ENCODE results near the gene ZC3H12D. TPM values are rescaled to one million over a fixed set of nuclear protein-coding genes. Genes with fewer than 3 reads are reported as not detected.
A peak's percentile ranks its signal among the peaks of the same experiment; 100 is the strongest.
"Not testable (repeated sequence)": the region's sequence is repeated elsewhere in the genome, so short reads cannot be mapped to it uniquely, and the experiment has no call there.

ZC3H12D gene
- total RNA-seq, 2 donors from 2014 or later, result 219 to 248 TPM

DNA sequence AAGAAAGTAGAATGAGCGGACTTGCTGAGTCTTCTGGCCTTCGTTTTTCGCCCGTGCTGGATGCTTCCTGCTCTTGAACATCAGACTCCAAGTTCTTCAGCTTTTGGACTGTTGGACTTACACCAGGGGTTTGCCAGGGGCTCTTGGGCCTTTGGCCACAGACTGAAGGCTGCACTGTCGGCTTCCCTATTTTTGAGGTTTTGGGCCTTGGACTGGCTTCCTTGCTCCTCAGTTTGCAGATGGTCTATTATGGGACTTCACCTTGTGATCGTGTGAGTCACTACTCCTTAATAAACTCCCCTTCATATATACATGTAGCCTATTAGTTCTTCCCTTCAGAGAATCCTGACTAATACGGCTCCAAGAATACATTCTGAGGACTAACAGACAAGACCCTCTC is 22.1 kb downstream of the ZC3H12D start:
- H3K9me3 ChIP-seq (ENCODE audit: control insufficient read depth, low read length, poor library complexity, severe bottlenecking); H3K27me3 Mint-ChIP-seq; DNase-seq; ATAC-seq: not testable (repeated sequence)
- peak overlapping the region; percentile 95 for H3K27ac Mint-ChIP-seq
- peak overlapping the region; percentile 41 for H3K4me3 Mint-ChIP-seq
- peaks cover 21% of the 10 kb centered on the region for H3K36me3 Mint-ChIP-seq (ENCODE audit: low read depth)
- peaks cover 42% of the 10 kb centered on the region for H3K4me1 Mint-ChIP-seq

- Mint-ChIP-seq H3K36me3 (ENCODE audit: low read depth) (peaks cover 23% of the 10 kb centered on the region), H3K27ac (peak overlapping the region; percentile 95), H3K4me1 (peaks cover 42% of the 10 kb centered on the region), H3K4me3 (peak overlapping the region; percentile 52), H3K27me3 (no peaks in the 10 kb centered on the region)
- no peaks in the 10 kb centered on the region for H3K9me3 ChIP-seq (ENCODE audit: control insufficient read depth, low read length, poor library complexity, severe bottlenecking)
- ATAC-seq (no peak), DNase-seq (no peak)
Measured at GRCh38 chr6:149461670-149462069, 23.1 kb downstream of the ZC3H12D start.

DNA sequence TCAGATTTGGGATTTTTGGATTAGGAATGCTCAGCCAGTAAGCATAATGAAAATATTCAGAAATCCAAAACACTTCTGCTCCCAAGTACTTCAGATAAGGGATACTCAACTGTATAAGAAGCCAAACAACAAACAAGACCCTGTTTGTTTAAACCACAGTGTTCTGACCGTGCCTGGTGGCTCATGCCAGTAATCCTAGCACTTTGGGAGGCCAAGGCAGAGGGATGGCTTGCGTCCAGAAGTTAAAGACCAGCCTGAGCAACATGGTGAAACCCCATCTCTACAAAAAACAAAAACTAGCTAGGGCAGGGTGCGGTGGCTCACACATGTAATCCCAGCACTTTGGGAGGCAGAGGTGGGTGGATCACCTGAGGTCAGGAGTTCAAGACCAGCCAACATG is 24.6 kb downstream of the ZC3H12D start:
- Mint-ChIP-seq H3K4me3 (peak overlapping the region; percentile 41), H3K36me3 (ENCODE audit: low read depth) (peaks cover 23% of the 10 kb centered on the region), H3K27ac (peak overlapping the region; percentile 95), H3K4me1 (peaks cover 39% of the 10 kb centered on the region)
- not testable (repeated sequence) for H3K9me3 ChIP-seq (ENCODE audit: control insufficient read depth, low read length, poor library complexity, severe bottlenecking); DNase-seq; ATAC-seq; H3K27me3 Mint-ChIP-seq

GRCh38 chr6:149459761-149460160 is 25.1 kb downstream of the ZC3H12D start:
- H3K27me3 Mint-ChIP-seq, result no peaks in the 10 kb centered on the region
- no peaks in the 10 kb centered on the region for H3K9me3 ChIP-seq (ENCODE audit: control insufficient read depth, low read length, poor library complexity, severe bottlenecking)
- no peak overlapping the region for H3K4me3 Mint-ChIP-seq
- no peak for DNase-seq
- peaks cover 22% of the 10 kb centered on the region for H3K36me3 Mint-ChIP-seq (ENCODE audit: low read depth)
- H3K4me1 Mint-ChIP-seq, result peaks cover 38% of the 10 kb centered on the region
- ATAC-seq, result no peak
- H3K27ac Mint-ChIP-seq, result peak overlapping the region; percentile 95

DNA sequence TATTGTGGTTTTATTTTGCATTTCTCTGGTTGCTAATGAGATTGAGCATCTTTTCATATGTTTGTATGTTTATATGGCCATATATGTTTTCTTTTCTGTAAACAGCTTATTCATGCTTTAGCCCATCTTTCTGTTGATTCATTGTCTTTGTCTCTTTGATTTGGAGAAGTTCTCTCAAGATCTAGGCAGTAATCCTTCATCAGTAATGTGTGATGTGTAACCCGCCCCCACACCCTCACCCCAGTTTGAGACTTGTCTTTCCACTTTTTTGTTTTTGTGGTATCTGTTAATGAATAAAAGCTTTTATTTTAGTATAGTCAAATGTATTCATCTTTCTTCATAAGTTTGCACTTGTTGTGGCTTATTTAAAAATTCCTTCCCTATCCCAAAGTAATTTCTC is 26.0 kb downstream of the ZC3H12D start:
- Mint-ChIP-seq H3K27ac (peak overlapping the region; percentile 95), H3K4me1 (peaks cover 29% of the 10 kb centered on the region), H3K27me3 (no peaks in the 10 kb centered on the region), H3K36me3 (ENCODE audit: low read depth) (peaks cover 15% of the 10 kb centered on the region), H3K4me3 (peak overlapping the region; percentile 59)
- DNase-seq (no peak), ATAC-seq (no peak)
- no peaks in the 10 kb centered on the region for H3K9me3 ChIP-seq (ENCODE audit: control insufficient read depth, low read length, poor library complexity, severe bottlenecking)

- Mint-ChIP-seq H3K27me3 (no peaks in the 10 kb centered on the region), H3K27ac (peak overlapping the region; percentile 95), H3K36me3 (ENCODE audit: low read depth) (peaks cover 11% of the 10 kb centered on the region), H3K4me3 (peak overlapping the region; percentile 59), H3K4me1 (peaks cover 23% of the 10 kb centered on the region)
- DNase-seq, result no peak
- H3K9me3 ChIP-seq (ENCODE audit: control insufficient read depth, low read length, poor library complexity, severe bottlenecking), result no peaks in the 10 kb centered on the region
- ATAC-seq, result no peak
Measured at GRCh38 chr6:149458196-149458595, 26.6 kb downstream of the ZC3H12D start.

GRCh38 chr6:149457316-149457884 is 27.4 kb downstream of the ZC3H12D start:
- no peaks in the 10 kb centered on the region for H3K9me3 ChIP-seq (ENCODE audit: control insufficient read depth, low read length, poor library complexity, severe bottlenecking)
- H3K27ac Mint-ChIP-seq, result peak overlapping the region; percentile 95
- H3K4me3 Mint-ChIP-seq, result no peak overlapping the region
- H3K36me3 Mint-ChIP-seq (ENCODE audit: low read depth), result peaks cover 6% of the 10 kb centered on the region
- no peak for ATAC-seq
- no peak for DNase-seq
- H3K4me1 Mint-ChIP-seq, result peaks cover 17% of the 10 kb centered on the region
- H3K27me3 Mint-ChIP-seq, result no peaks in the 10 kb centered on the region

GRCh38 chr6:149456311-149457021 is 28.3 kb downstream of the ZC3H12D start:
- H3K9me3 ChIP-seq (ENCODE audit: control insufficient read depth, low read length, poor library complexity, severe bottlenecking), result no peaks in the 10 kb centered on the region
- DNase-seq (no peak), ATAC-seq (no peak)
- H3K36me3 Mint-ChIP-seq (ENCODE audit: low read depth), result peaks cover 5% of the 10 kb centered on the region
- H3K4me1 Mint-ChIP-seq, result peaks cover 16% of the 10 kb centered on the region
- H3K4me3 Mint-ChIP-seq, result no peak overlapping the region
- peak overlapping the region; percentile 95 for H3K27ac Mint-ChIP-seq
- no peaks in the 10 kb centered on the region for H3K27me3 Mint-ChIP-seq

GRCh38 chr6:149455031-149455732 is 29.6 kb downstream of the ZC3H12D start:
- DNase-seq, result no peak

DNA sequence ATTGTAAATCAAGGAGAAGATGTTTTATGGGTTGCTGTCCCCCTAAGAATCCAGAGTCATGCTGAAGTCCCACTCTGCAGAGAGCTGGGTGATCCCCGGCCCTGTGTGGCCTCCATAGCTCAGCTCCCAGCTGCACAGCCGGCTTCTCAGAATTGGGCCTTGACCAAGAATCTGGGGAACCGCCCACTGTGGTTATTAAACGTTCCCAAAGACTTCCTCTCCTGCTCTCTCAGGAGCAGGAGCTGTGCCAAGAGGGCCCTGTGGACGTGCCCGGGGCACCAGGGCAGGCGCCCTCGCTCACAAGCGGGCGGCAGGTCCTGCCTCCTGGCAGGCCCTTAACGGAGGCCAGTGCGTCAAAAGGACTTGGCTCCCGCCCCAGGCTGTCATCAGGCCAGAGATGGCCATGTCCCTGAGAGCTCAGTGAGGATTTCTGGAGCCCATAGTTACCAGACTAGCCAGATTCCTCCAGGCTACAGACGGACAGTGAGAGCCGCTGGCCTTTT is 30.4 kb downstream of the ZC3H12D start:
- Mint-ChIP-seq H3K4me1 (peaks cover 17% of the 10 kb centered on the region), H3K4me3 (no peak overlapping the region), H3K27me3 (no peaks in the 10 kb centered on the region), H3K27ac (peak overlapping the region; percentile 57), H3K36me3 (ENCODE audit: low read depth) (peaks cover 5% of the 10 kb centered on the region)
- peak; percentile 4 for ATAC-seq
- no peaks in the 10 kb centered on the region for H3K9me3 ChIP-seq (ENCODE audit: control insufficient read depth, low read length, poor library complexity, severe bottlenecking)
- DNase-seq, result no peak

More at GRCh38 chr6:149455031-149455732, 29.6 kb downstream of the ZC3H12D start:
- no peaks in the 10 kb centered on the region for H3K9me3 ChIP-seq (ENCODE audit: control insufficient read depth, low read length, poor library complexity, severe bottlenecking)
- ATAC-seq, result no peak
- no peak overlapping the region for H3K4me3 Mint-ChIP-seq
- H3K4me1 Mint-ChIP-seq, result peaks cover 14% of the 10 kb centered on the region
- peak overlapping the region; percentile 88 for H3K27ac Mint-ChIP-seq
- H3K36me3 Mint-ChIP-seq (ENCODE audit: low read depth), result peaks cover 5% of the 10 kb centered on the region
- H3K27me3 Mint-ChIP-seq, result no peaks in the 10 kb centered on the region

- DNase-seq (no peak), ATAC-seq (no peak)
- no peaks in the 10 kb centered on the region for H3K9me3 ChIP-seq (ENCODE audit: control insufficient read depth, low read length, poor library complexity, severe bottlenecking)
- Mint-ChIP-seq H3K27me3 (no peaks in the 10 kb centered on the region), H3K36me3 (ENCODE audit: low read depth) (peaks cover 2% of the 10 kb centered on the region), H3K4me1 (peaks cover 11% of the 10 kb centered on the region), H3K27ac (peak overlapping the region; percentile 57), H3K4me3 (no peak overlapping the region)
Measured at GRCh38 chr6:149453597-149454345, 31.0 kb downstream of the ZC3H12D start.

GRCh38 chr6:149452037-149452939 is 32.5 kb downstream of the ZC3H12D start:
- H3K27me3 Mint-ChIP-seq, result no peaks in the 10 kb centered on the region
- H3K36me3 Mint-ChIP-seq (ENCODE audit: low read depth), result peaks cover 2% of the 10 kb centered on the region
- peaks cover 11% of the 10 kb centered on the region for H3K4me1 Mint-ChIP-seq
- no peak for DNase-seq
- peak overlapping the region; percentile 47 for H3K4me3 Mint-ChIP-seq
- ATAC-seq, result no peak
- no peaks in the 10 kb centered on the region for H3K9me3 ChIP-seq (ENCODE audit: control insufficient read depth, low read length, poor library complexity, severe bottlenecking)
- H3K27ac Mint-ChIP-seq, result peak overlapping the region; percentile 57
